ENCODE data around the gene LTBP1.

The LTBP1 gene

DNA sequence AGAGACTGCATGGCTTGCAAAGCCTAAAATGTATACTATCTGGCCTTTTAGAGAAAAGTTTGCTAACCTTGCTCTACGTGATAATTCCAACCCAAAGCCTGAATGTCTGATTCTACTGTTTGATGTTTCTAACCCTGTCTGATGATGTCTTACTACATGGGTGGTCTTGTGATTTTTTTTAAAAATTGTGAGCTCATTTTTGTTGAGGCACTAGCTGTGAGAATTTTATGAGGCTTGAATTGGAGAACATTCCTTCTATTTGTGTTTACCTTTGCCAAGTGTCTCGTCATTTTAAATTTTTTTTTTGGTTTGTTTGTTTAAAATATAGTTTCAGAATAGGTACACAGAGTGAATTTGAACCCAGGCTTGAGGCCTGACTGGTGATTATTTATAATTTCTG is 15.2 kb upstream of the LTBP1 start:
- no peak for DNase-seq (ENCODE audit: low spot score)

GRCh38 chr2:32931945-32932709 is 14.6 kb upstream of the LTBP1 start:
- DNase-seq (ENCODE audit: low spot score): no peak

GRCh38 chr2:32932825-32933755 is 13.7 kb upstream of the LTBP1 start:
- no peak for DNase-seq (ENCODE audit: low spot score)

DNA sequence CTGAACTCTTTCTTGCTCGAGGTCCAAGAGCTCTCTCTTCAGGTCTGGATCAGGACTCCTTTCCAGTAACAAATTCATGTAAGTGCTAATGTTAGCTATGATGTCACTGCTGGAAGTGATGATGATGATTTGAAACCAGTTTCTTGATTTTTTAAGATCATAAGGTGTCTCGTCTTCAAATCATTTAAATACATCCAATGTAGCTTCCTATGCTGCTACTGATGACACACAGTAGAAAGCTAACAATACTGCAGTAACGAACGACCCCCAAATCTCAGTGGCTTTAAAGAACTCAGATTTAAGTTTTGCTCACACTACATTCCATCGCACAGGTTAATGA is 13.0 kb upstream of the LTBP1 start:
- DNase-seq (ENCODE audit: low spot score): no peak

GRCh38 chr2:32937602-32938448 is 8.9 kb upstream of the LTBP1 start:
- DNase-seq (ENCODE audit: low spot score): no peak

DNA sequence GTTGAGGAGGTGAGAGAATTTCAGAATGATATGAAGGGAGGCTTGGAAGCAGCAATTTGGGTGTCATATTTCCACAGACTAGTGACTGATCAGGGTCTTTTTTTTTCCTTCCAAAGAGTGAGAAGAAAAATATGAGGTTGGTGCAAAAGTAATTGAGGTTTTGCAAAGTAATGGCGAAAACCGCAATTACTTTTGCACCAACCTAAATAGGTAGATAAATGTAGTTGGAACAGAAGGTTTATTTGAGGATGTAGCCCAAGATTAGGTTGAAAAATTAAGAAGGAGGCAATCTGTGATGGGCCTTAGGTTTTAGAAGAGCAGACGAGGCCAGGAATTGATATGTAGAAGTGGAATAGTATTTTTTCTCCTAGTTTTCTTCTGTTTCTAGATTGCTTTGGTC is 7.8 kb upstream of the LTBP1 start:
- DNase-seq (ENCODE audit: low spot score): no peak

DNA sequence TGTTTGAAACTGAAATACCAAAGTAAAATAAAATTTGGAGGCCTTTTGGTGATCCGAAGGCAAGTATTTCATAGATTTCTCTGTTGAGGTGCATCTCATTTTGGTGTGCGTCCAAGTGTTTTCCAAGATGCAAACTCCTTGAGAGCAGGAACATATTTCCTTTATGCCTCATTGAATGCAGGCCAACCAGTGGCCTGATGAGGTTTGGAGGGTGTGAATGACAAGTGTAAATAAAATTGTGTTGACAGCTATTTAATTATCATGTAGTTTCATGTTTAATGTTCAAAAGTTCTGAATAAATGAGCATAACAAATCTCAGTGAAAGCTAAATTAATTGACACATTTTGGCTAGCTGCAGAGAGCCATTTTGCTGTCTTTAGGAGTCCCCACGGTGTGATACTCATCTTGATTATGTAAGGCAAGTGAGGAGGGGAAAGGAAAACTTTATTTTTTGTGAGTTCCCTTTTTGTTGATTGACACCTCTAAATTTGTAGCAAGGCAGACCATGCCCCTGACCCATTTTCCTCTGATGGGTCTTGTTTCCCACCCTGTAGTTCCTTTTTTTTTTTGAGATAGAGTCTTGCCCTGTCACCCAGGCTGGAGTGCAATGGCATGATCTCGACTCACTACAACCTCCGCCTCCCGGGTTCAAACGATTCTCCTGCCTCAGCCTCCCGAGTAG is 6.3 kb upstream of the LTBP1 start:
- no peak for DNase-seq (ENCODE audit: low spot score)

DNA sequence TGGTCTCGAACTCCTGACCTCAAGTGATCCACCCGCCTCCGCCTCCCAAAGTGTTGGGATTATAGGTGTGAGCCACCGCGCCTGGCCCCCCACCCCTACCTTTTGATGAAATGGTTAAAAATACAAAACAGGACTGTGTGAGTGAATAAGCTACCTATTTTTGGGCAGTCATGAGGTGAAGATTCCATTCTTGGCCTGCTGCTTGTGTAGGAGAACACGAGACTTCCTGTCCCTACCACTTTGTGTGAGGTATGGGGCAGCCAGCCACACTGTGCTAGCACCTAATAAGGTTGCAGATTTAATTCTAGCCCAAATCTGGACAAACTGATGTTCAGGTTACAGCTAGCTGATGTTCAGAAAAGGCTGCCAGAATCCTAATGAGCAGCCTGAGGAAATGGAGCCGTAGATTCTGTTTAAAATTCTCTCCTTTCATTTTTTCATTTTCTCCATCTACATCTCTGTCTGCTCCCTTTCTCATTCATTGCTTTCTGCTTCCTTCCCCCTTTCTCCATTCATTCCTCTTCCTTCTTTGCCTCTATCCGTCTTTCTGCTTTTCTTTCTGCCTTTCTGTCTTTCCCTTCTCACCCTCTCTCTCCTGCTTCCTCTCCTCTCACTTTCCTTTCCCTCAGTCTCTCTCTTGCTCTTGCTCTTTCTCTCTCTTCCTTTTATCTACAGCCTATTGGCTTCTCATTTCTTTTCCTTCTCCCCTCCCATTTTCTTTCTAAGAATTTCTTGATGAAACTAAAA is 4.6 kb upstream of the LTBP1 start:
- no peak for DNase-seq (ENCODE audit: low spot score)

DNA sequence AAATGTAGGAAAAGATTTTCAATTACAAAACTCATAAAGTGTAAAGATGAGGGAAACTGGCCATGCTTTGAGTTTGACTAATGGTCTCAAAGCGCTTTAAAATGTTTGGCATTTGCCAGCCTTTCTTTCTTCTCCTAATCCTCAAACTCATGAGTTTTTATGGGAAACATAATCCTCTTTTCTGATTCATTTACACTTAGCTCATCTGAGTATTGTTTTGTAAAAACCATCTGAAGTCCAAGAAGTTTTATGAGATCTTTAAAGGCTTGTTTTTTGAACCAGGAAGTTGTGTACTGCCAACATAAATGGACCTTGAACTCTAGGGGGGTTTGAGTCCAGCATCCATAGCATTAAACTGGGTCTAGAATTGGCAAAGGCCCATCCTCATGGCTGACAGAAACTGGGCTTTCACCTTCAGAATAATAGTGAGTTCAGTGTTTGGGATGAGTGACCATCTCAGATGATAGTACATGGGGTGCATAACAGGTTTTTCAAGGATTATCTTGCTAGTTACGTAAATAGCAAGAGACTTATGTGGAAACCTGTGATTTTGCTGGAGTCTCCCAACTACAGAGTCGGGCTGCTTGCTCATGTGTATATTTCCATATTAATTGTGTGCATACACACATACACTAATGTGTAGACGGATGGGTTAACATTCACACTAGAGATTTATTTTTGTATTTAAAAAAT is 3.8 kb upstream of the LTBP1 start:
- no peak for DNase-seq (ENCODE audit: low spot score)

DNA sequence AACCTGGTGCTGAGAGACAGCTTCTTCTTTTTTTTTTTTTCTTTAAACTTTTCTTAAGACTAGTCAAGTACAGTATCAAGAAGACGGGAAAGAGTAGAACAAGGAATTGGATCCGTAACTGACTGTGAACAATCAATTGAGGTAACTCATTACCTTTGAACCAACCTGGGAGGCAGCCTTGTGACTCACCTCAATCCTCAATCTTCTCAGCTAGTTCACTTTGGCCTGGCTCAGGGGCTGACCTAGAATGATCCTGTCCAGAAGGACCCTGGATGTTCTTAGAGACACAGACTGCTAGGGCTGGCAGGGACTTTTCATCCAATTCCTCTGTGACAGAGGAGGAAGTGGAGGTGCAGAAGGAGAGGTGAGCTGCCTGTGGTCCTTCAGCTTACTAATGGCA is 1.5 kb upstream of the LTBP1 start:
- DNase-seq (ENCODE audit: low spot score): no peak

DNA sequence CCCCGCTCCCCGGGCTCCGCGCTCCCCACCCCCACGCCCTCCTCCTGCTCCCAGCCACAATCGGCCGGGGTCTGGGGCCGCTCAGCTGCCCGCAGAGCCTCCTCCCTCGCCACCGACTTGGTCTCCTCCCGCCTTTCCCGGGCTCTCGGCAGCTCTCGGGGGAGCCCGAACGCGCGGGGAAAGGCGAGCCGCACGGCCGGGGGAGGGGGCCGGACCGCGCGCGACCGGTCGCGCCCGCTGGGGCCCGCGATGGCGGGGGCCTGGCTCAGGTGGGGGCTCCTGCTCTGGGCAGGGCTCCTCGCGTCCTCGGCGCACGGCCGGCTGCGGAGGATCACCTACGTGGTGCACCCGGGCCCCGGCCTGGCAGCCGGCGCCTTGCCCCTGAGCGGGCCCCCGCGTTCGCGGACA is 327 bp downstream of the LTBP1 start:
- DNase-seq (ENCODE audit: low spot score): no peak

DNA sequence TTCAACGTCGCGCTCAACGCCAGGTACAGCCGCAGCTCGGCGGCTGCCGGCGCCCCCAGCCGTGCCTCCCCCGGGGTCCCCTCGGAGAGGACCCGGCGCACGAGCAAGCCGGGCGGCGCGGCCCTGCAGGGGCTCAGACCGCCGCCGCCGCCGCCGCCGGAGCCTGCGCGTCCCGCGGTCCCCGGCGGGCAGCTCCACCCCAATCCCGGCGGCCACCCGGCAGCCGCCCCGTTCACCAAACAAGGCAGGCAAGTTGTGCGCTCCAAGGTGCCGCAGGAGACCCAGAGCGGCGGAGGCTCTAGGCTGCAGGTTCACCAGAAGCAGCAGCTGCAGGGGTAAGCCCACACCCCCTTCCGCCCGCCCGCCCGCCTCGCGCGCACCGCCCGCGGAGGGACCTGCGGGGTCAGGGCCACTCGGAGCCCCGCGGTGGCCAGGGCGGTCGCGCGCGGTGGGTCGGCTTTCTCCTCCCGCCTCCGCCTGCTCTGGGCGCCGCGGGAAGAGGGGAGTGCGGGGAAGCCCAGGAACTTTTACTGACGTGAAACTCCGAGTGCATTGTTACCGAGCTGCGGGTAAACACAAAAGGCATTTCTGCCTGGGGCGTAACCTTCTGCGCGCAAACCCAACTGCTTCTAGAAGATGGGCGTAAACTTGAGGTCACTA is 861 bp downstream of the LTBP1 start:
- no peak for DNase-seq (ENCODE audit: low spot score)

DNA sequence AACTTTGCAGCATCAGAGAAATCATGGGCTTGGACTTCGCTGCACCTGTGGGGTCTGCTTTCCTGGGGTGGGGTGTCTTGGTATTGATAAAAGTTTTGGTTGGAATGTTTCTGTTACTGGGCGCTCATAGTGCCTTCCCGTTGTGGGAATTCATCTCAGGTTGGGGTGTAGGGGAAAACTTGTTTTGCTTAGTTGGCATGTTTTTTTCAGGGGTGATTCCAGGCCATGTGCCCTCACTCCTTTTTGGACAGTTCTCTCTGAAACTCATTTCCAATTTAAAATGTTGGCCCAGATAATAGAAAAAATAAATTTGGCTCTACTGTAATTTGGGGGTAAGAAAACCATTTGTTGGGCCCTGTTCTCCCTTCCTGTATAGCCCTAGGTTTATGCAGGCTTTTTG is 1.5 kb downstream of the LTBP1 start:
- DNase-seq (ENCODE audit: low spot score): no peak

- no peak for DNase-seq (ENCODE audit: low spot score)
Observed at GRCh38 chr2:32949260-32949659, 2.5 kb downstream of the LTBP1 start.

DNA sequence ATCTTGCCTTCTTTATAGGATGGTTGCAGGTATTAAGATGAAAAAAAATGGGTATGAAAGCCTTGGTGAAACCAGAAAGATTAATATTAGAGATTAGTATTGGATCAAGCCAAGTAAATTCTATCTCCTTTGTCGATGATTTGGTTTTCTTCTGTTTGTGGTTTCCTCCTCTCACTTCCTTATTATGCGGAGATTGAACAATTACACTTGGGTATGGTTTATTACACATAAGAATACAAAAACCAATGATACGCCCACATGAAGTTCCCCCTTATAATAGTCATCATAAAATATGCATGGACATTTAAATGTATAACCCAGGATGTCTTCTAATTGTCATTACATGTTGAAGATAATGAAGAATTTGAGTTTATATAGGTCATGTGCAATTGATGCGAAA is 4.9 kb downstream of the LTBP1 start:
- DNase-seq (ENCODE audit: low spot score): no peak

- DNase-seq (ENCODE audit: low spot score): no peak
Observed at GRCh38 chr2:32952761-32953476, 6.2 kb downstream of the LTBP1 start.

- DNase-seq (ENCODE audit: low spot score): no peak
Observed at GRCh38 chr2:32954206-32954605, 7.5 kb downstream of the LTBP1 start.

GRCh38 chr2:32958821-32959220 is 12.1 kb downstream of the LTBP1 start:
- no peak for DNase-seq (ENCODE audit: low spot score)

DNA sequence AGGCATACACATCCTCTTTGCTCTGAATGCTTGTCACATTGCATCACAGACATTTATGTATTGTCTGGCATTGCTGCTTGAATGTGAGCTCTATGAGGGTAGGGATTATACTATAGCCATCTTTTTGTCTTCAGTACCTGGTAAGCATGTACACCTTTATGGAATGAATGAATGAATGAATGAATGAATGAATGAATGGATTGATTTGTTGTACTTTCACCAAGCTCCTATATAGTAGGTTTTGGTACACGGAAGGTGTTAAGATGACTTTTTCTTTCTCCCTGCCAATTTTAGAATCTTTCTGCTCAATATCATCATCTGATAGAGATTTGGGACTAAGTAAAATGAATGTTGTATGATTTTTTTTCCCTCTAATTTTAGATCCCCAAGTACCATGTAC is 13.5 kb downstream of the LTBP1 start:
- no peak for DNase-seq (ENCODE audit: low spot score)
